ENCODE data around the gene ZNF268. TPM values are rescaled to one million over a fixed set of nuclear protein-coding genes. Genes with fewer than 3 reads are reported as not detected.

Gene ZNF268
- total and polyA plus RNA-seq, 10 of the 15 experiments (the other 5 are each of a cell fraction or from before 2014, with no cell fraction given) = 9.4 to 23.2 (median 15.3) TPM

DNA sequence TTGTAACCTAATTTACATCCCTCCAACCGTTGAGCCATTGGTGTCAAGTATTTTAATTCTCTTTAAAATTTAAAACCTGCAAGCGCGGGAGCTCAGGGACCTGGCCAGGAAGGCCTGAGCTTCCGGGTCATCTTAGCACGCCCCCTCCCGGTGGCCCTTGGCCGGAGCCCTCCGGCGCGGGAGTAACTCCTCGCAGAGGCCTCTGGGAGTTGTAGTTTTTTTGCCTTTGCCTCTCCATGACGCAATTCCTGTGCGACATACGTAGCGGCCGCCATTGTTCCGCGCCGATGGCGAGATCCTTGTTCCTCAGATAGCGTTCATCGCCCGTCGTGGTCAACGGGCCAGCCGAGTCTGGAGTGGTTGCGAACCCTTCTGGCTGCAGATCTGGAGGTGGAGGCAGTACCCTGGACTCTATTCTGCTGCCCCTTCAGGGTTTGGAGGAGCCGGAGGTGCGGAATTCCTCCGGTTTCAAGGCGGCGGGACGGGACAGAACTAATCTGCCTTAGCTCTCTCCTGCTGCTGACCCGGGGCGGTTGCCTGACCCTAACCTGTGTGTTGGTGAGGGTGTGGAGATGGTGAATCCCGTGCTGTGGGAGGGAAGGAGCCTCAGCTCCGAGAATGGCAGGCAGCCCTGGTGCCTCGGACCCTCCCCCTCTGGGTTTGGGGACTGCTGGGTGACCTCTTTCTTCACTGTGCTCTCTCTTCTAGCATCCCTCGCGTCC, at the start of gene ZNF268 (continued):
- TF ChIP-seq, protein P1, sequence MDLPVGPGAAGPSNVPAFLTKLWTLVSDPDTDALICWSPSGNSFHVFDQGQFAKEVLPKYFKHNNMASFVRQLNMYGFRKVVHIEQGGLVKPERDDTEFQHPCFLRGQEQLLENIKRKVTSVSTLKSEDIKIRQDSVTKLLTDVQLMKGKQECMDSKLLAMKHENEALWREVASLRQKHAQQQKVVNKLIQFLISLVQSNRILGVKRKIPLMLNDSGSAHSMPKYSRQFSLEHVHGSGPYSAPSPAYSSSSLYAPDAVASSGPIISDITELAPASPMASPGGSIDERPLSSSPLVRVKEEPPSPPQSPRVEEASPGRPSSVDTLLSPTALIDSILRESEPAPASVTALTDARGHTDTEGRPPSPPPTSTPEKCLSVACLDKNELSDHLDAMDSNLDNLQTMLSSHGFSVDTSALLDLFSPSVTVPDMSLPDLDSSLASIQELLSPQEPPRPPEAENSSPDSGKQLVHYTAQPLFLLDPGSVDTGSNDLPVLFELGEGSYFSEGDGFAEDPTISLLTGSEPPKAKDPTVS (IDR thresholded peaks at IDR 0.05; ENCODE audit: low read depth, low read length) = peak; percentile 57; the same call in 1 of the 2 replicates
- TF ChIP-seq NBN (IDR thresholded peaks at IDR 0.05) (peak; percentile 78), RELA (IDR thresholded peaks at IDR 0.05; ENCODE audit: borderline replicate concordance, partially characterized antibody) (peak; percentile 43), ZBTB33 (IDR thresholded peaks at IDR 0.05) (peak; percentile 54; the same call in 1 of the 2 replicates), TAF1 (IDR thresholded peaks at IDR 0.05; ENCODE audit: borderline replicate concordance, low read depth, low read length) (peak; percentile 47; the same call in 1 of the 2 replicates), TARDBP (IDR thresholded peaks at IDR 0.05; ENCODE audit: borderline replicate concordance) (peak; percentile 90), FOXM1 (IDR thresholded peaks at IDR 0.05; ENCODE audit: low read depth, low read length) (0 out of 2 replicates have a peak, but pooled peaks have one; percentile 29), BACH1 (IDR thresholded peaks at IDR 0.05; ENCODE audit: borderline replicate concordance) (no peak), BMI1 (IDR thresholded peaks at IDR 0.05; ENCODE audit: borderline replicate concordance) (no peak), MEF2A (IDR thresholded peaks at IDR 0.05; ENCODE audit: insufficient read depth, low read depth, low read length) (0 out of 2 replicates have a peak, but pooled peaks have one; percentile 29)

All from GM12878 (cell line).